ENCODE results near the gene ZNF524.

The ZNF524 gene

GRCh38 chr19:55603581-55604292 lies 3.6 kb downstream of the ZNF524 start:
- no peak for DNase-seq

- DNase-seq: peak; percentile 89
These were observed 5.1 kb downstream of the ZNF524 start for GRCh38 chr19:55605207-55605636.

GRCh38 chr19:55605637-55606470 lies 5.8 kb downstream of the ZNF524 start, which contains the start of gene ZNF865:
Gene ZNF865, plus strand, starts transcription at chr19:55605647. Its CDS starts 7,972 bp downstream, at chr19:55613619.
- DNase-seq: peak; percentile 63

GRCh38 chr19:55606471-55606787 lies 6.3 kb downstream of the ZNF524 start:
- no peak for DNase-seq

GRCh38 chr19:55606817-55607216 lies 6.7 kb downstream of the ZNF524 start:
- DNase-seq: no peak

- no peak for DNase-seq
These were observed 9.2 kb downstream of the ZNF524 start for GRCh38 chr19:55609326-55609725.

- no peak for DNase-seq
These were observed 11.4 kb downstream of the ZNF524 start for GRCh38 chr19:55611300-55611982.

GRCh38 chr19:55611983-55612645 lies 12.0 kb downstream of the ZNF524 start:
- DNase-seq: no peak

- no peak for DNase-seq
These were observed 13.3 kb downstream of the ZNF524 start for GRCh38 chr19:55613396-55613795.

GRCh38 chr19:55613930-55614710 lies 14.0 kb downstream of the ZNF524 start:
- no peak for DNase-seq

- no peak for DNase-seq
These were observed 14.8 kb downstream of the ZNF524 start for GRCh38 chr19:55614711-55615542.

- DNase-seq: no peak
These were observed 15.7 kb downstream of the ZNF524 start for GRCh38 chr19:55615543-55616394.

GRCh38 chr19:55616395-55616875 lies 16.3 kb downstream of the ZNF524 start:
- no peak for DNase-seq

- DNase-seq: no peak
These were observed 17.3 kb downstream of the ZNF524 start for GRCh38 chr19:55617426-55617825.

- DNase-seq: no peak
These were observed 18.3 kb downstream of the ZNF524 start for GRCh38 chr19:55618426-55618825.

- DNase-seq: no peak
These were observed 19.2 kb downstream of the ZNF524 start for GRCh38 chr19:55619286-55619685.

- DNase-seq: no peak
These were observed 20.5 kb downstream of the ZNF524 start for GRCh38 chr19:55620410-55621204.

GRCh38 chr19:55621205-55621672 lies 21.2 kb downstream of the ZNF524 start:
- DNase-seq: no peak

GRCh38 chr19:55621673-55622231 lies 21.7 kb downstream of the ZNF524 start:
- DNase-seq: no peak
